GM12872 (cell line): ENCODE measurements around the gene C2orf68.

ENCODE experiments used
- CTCF ChIP-seq: IDR thresholded peaks from 3 replicates; pipeline ENCODE4 v1.5.1; 2011; ENCODE audit warnings: low read depth, mild to moderate bottlenecking, low read length, moderate library complexity; ENCODE audit not compliant: insufficient read depth

C2orf68 gene

GRCh38 chr2:85578243-85579180 lies 33.4 kb downstream of the C2orf68 start:
- TF ChIP-seq CTCF, result no peak

- no peak for TF ChIP-seq CTCF
Observed at GRCh38 chr2:85577386-85578242, 34.3 kb downstream of the C2orf68 start, which contains the start of gene VAMP8. Gene VAMP8, plus strand, starts transcription at chr2:85577586. Its CDS starts 61 bp downstream, at chr2:85577647.

- no peak for TF ChIP-seq CTCF
Observed at GRCh38 chr2:85577063-85577385, 34.8 kb downstream of the C2orf68 start.

- no peak for TF ChIP-seq CTCF
Observed at GRCh38 chr2:85575739-85576138, 36.1 kb downstream of the C2orf68 start.

- no peak for TF ChIP-seq CTCF
Observed at GRCh38 chr2:85566265-85566664, 45.6 kb downstream of the C2orf68 start.

GRCh38 chr2:85564144-85564563 lies 47.7 kb downstream of the C2orf68 start:
- no peak for TF ChIP-seq CTCF
